Activated CD8-positive, alpha-beta memory T cell treated with anti-CD3 and anti-CD28 coated beads, Interleukin-2, amount 50 U/mL, for 48 hours (primary cell): ENCODE measurements around the gene FBXO44.

Source experiments
- DNase-seq: peaks from one replicate; pipeline ENCODE4 v3.0.0-alpha.2; 2020

FBXO44 gene

DNA sequence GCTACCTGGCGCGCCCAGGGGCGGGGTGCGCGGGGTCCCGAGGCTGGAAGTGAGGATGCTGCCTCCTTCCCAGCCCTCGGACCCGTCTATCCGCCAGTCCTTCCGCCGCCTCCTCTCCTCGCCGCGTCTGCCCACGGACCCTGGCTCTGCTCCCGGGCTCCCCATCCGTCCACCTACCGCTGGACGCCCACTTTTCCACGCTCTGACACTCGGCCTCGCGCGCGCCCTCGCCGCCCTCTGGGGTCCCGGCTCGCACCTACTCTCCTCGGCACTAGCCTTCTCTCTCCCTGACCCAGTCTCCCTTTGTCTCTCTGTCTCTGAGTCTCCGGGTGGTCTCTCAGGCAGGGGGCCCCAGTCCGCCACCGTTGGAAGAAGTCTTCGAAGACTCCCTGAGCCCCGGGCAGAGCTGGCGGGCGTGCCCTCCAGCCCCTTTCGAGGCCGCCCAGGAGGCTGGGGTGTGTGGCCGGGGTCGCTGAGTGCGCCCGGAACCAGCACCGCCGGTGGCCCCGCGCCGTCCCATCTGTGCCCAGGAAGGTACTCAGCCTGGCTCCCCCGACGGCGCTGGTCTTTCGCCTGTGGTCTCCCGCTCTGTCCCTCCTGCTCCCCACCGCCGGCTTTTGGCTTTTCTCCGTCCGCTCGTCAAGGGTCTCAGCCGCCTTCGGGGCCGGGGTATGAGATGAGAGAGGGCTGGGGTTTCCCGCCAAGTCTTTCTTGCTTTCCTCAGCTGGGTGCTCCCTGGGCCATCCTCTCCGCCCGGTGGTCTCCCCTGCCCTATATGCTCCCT lies 37.4 kb downstream of the FBXO44 start:
- no peak for DNase-seq

DNA sequence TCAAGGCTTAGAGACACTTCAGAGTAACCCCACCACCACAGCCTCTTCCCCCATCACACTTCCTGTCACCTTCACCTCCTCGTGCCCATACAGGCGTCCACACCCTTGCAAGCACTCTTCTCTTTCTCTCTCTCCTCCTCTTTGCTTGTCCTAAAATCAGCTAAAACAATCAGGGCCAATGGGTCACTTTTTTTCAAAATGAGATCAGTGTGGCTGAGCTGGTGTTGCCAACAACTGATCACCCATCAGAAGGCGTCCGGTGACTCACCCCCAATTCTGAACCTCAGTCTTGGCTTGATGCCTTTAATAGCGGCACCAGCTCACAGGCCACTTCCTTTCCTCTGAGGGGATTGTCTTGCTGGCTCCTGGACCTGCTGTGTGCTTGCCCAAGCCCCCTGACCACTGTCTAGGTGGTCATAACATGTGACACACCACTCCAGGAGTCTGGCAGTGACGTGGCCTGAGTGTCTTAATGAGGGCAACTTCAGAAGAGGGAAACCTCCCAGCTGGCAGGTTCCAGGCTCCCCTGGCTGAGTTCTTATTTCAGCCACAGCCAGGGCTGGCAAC lies 38.4 kb downstream of the FBXO44 start:
- DNase-seq: peak; percentile 65

DNA sequence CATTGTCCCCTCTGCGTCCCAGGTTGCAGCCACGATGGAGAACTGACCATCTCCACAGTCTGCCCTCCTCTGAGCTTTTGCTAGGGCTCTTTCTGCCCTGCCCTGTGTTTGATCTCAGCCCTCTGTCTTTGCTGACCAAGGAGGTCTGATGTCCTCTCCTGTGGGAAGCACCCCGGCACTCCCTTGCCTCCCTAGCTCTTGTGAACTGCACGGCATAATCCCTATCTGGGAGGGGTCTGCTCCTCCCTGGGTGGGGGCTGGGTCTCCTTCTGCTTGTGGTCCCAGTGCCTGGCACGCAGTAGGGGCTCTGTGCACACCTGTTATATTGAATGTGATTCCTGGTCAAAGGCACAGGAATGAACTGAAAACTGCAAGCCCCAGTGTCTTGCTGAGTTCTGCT lies 39.2 kb downstream of the FBXO44 start:
- no peak for DNase-seq

DNA sequence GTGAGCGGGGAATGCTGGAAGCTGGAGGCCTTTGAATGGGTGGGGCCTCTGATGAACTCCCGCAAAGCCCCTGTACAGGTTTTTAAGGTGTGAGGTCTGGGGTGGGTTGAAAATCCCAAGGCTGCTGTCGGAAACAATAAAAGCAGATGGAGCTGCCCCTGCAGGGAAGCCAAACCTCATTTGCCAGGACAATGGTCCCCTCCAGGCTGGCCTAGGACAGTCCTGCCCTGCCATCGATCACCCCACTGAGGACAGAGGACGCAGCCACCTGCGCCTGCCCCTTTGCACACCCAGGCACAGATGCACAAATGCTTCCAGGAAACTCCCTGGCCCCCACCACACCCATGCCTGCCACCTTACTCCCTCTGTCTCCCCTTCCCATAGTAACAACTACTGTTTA lies 41.2 kb downstream of the FBXO44 start:
- no peak for DNase-seq

DNA sequence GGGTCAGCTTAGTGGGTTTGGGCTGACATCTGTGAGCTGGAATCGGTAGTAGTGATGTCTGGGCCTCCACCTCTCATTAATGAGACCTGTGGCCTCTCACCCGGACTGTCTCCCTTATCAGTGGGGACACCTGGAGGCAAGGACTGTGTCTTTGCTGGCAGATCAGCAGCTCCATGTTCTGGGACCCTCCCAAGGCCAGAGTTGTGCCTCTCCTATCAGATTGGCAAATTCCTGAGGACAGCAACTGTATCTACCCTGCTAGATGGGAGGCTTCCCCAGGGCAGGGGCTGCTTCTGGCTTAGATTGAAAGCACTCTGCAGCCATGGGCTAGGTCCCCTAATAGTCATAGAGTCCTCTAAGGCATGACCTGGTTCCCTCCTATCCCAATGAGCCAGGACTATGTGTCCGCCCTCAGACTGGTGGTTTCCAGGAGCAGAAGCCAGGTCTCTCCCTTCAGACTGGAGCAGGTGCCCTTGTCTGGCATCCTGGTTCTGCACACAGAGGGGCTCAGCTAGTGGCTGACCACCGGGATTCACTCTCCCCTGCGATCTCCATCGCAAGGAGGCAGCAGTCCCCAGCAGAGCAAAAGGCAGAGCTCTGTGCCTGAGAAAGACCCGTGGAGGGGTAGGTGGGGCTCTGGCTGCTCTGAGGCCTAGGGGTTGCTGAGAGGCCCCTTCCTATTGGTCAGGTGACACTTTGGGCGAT lies 42.7 kb downstream of the FBXO44 start:
- no peak for DNase-seq

DNA sequence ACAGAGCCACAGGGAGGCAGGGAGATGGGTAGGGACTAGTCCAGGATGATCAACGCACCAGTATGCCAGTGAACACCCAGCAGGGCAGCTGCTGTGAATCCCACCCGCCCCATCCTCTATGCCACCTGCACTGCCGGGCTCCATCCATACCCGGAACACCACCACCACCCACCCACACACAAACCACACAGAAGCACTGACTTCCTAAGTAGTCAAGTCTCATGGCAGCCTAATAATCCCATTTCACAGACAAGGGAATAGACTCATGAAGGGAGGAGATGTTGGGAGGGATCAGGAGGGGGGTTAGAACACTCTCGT lies 43.2 kb downstream of the FBXO44 start:
- DNase-seq: no peak

DNA sequence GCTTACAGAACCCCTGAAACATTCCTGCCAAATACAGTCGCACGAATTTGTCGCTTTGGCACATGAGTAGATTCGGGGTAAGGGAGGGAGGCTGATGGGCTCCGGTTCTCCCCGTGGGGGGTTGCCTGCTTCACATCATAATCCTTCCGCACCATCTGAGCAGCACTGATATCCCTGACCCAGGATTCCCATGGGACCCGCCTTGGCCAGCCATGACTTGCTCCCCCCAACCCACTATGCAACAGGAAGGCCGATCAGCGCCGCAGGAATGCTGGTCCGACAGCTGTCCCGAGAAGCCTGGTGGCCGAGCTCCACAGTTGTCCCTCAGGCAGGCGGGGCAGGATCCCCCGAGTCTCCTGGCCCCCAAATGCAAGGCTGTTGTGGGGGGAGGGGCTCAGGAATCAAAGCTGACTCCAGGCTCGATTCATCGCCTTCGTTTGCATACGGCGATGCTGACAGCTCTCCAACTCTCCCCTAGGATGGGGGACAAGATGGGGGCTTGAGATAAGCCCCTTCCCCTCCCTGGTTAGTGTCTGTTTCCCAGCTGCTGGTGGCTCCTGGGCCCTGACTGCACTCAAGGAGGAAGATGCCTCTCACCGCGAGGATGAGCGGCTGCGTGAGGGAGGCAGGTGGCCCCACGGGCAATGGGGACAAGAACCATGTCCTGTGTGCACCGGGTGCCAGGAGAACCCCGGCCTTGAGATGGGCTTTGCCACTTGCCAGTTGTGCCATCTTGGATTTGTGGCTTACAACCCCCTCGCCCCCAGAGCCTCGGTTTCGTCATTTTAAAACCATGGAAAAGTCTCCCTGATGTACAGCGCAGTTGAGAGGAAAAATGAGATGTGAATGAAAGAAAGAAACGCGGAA lies 46.2 kb downstream of the FBXO44 start:
- no peak for DNase-seq

DNA sequence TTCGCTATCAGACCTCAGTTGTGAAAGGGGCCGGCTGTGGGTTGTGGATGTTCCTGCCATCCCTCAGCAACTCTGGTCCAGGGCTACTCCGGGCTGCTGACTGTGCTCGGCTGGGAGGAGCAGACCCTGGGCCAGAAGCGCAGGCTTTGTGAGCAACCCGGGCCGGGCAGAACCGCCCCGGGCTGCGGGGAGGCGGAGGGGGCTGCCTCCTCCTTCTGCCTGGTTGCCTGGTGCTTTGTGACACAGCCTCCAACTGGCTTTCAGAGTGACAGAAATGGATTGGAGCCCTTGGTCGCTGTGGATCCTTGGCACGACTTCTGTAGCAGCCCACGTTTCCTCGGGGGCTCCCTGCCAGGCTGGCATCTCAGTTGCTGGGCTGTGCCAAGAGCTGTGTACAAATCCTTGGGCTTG lies 46.9 kb downstream of the FBXO44 start:
- DNase-seq: no peak

DNA sequence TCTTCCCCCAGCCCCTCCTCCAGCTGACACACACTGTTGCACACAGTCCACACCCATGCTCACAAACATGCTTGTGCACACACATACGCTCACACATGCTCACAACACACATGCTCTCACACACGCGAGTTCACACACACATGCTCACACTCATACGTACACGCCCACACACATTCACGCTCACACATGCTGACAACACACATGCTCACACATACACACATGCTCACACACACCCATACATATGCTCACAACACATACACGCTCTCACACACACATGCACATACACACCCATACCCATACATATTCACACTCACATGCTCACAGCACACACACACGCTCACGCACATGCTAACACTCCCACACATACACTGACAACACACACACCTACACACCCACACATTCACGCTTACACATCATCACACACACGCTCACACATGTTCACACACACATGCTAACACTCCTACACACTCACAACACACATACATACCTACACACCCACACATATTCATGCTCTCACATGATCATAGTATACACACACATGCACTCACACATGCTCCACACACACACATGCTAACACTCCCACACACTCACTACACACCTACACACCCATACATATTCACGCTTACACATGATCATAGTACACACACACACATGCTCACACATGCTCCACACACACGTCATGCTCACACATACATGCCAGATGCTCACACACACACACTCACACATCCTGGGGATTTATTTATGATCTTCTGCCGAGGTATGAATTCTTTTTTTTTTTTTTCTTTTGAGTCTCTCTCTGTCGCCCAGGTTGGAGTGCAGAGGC lies 47.5 kb downstream of the FBXO44 start:
- no peak for DNase-seq

DNA sequence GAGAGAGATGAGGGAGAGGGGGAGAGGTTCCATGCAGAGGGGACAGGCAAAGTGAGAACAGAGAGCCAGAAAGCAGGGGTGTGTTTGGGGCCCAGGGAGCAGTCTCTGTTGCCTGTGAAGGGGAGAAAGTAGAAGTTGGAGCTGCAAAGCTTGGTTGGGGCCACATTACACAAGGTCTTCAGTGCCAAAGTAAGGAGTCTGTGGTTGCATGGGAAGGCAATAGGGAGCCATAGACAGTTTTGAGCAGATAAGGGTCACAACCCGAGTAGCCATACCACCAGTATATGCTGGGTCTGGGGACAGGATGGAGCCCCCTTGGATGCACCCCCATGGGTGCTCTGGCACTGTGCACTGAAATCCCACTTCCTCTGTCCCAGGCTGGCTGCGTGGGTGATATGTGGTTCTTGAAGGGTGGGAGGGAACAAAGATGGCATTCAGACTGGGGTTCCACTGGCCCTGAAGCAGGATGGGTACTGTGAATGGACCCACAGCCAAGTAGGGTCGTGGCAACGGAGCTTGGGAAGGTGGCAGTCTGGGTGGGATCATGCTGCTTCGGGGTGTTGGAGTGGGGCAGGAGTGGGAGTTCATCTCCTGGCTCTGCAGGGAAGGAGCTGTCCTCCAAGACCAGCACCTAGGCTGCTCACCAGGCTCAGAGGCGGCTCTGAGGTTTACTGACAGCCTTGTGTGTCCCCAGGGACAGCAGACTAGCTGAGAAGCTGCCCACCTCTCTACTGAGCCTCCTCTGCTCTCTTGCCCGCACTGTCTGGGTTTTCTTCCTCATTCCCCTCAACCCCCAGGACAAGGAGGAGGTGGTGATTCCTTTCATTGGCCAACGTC lies 48.9 kb downstream of the FBXO44 start:
- DNase-seq: no peak

DNA sequence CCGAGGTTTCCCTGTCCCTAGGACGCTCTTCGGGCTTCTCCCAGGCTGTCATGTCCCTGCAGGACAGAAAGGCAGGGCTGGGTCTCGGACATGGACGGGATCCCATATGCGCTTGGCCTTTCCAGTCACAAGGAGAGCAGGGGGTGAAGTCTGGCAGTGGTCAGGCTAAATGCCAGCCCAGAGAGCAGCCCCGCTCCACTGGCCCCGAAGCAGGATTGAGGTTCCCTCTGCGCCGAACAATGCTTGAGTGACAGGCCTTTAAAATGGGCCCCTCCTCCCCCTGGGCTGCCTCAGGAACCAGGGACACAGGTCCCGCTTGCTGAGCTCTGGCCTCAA lies 49.5 kb downstream of the FBXO44 start:
- no peak for DNase-seq

DNA sequence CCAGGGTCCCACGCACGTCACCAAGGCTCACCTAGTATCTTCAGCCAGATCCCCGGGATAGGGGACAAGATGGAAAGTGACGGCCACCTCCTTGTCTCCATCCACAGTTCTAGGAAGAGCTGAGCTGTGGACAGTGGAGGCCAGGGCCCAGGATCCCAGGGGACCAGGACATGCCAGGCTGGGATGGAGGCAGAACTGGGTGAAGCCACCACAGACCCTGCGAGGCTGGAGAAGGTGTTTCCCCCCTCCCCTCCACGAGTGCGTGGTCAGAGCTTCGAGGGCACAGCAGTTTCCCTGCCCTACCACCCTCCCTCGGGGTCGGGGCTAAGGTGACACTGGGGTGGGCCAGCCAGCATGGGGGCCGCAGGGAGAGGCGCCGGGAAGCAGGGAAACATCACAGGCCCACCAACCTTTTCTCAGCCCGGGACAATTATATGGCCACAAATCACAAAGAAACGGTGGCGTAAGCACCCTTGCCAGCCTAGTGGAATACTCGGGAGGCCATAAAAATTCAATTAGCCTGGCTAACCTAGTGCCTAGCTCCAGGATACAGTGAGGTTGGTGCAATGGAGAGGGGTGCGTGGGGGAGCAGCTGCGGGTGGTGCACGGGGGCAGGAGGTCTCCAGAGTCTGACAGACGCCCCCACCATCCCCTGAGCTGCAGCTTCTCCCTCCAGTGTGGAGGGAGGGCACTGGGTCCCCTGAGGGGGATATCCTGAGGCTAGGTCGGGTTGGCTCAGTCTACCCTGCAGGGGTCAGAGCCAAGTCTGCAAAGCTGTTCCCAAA lies 50.2 kb downstream of the FBXO44 start:
- DNase-seq: no peak

DNA sequence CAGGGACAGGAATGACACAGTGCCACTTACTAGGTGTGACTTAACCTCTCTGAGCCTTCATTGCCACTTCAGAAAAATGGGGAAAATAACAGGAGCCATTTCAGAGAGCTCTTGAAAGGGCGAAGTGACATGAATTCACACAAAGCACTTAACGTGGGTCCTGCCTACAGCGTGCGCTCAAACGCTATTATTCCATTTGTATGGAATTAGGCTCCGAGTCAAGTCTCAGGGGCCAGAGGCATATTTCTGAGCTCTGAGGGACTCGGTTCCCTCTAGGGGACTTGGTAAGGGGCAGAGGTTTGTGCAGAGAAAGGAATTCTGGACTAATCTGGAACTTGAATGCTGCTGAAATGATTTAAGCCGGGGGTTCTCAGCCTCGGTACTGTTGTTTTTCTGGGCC lies 50.9 kb downstream of the FBXO44 start:
- DNase-seq: no peak

DNA sequence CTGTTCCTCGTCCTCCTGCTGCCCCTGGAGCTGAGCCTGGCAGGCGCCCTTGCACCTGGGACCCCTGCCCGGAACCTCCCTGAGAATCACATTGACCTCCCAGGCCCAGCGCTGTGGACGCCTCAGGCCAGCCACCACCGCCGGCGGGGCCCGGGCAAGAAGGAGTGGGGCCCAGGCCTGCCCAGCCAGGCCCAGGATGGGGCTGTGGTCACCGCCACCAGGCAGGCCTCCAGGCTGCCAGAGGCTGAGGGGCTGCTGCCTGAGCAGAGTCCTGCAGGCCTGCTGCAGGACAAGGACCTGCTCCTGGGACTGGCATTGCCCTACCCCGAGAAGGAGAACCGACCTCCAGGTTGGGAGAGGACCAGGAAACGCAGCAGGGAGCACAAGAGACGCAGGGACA lies 51.6 kb downstream of the FBXO44 start:
- DNase-seq: no peak

DNA sequence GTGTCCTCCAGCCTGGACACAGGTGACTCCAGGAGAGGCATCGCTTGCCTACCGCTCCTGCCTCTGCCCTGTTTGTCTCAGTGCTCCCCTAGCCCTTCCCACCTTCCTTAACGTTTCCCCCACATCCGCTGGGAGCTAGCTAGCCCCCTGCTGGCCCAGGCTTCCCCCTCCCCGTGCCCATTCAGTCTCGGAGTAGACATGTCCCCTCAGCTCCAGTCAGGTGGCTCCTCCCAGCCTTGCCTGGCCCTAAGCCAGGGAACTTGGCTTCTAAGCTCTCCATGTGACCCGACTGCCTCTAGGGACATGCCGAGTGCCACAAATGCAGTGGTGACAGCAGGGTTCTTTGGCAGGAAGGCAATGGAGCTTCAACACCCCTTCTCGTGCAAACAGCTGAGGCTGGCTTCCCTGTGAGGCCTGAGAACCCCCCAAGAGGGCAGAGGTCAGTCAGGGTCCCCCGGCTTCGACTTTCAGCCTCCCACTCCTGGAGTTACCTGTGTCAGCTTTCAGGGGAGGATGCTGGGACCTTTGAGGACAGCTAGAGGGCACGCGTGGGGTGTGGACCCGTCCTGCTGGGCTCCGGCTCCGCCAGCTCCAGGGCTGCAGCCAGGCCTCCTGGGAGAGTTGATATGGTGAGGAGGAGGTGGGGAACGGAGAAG lies 53.1 kb downstream of the FBXO44 start:
- no peak for DNase-seq

DNA sequence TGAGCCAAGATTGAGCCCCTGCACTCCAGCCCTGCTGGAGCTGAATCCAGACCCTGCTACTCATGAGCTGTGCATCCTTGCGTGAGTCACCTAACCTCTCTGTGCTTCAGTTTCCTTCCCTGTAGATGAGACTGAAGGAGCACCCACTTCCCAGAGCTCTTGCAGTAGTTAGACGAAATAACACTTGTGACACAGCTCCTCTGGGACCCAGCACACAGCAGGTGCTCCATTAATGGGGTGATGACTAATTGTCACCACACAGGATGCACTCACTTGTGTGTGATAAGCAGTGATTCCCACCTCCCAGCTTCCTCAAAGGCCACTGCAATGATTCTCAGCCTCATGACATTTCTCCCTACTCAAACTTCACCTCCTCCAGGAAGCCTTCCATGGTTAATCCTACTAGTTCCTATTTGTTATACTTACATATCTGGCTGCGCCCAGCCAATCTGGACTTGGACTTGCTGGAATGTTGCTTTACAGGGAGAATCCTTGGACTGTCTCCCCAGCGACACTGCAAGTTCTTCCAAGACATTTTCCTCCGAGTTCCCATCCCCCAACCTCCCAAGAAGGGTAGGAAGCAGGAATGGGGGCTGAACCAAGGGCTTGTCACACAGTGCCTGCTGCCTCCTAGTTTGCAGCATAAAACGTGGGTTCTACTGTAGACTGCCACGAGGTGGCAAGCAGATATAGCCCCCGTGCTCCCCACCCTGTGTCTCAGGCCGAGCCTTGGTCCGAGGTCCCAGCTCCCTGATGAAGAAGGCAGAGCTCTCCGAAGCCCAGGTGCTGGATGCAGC lies 54.1 kb downstream of the FBXO44 start:
- DNase-seq: no peak

DNA sequence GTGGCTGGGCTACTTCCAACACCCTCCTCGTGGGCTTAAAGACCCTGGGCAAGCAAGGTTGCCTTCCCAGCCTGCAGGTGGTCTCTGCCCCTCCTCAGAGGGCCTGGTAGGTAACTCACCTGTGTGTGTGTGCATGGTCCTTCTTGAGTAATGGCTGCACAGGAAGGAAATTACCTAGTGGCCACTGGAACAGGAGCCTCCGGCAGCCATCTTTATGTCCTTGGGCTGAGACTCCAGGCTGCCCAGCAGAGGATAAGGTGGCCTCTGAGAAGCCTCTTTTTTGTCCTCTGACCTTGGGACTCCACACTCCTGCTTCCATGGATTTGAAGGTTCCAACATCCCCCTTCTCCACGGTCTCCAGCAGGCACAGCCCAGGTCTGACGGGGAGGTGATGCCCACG lies 56.8 kb downstream of the FBXO44 start:
- DNase-seq: no peak

DNA sequence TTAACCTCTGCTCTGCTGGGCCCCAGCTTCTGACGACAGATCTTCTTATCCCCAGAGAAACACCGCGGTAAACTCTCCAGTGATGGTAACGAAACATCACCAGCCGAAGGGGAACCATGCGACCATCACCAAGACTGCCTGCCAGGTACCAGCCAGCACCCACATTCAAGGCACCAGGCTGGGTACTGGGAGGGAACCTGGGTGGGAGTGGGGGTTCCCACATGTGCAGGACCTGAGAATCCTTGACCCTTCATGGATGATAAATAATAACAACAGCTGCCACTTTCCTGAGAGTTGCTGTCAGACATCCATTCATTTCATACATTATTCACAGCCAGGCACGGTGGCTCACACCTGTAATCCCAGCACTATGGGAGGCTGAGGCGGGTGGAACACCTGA lies 57.6 kb downstream of the FBXO44 start:
- DNase-seq: no peak
